GM19238 (cell line): Measurements from ENCODE around the gene PRDX3.

Experiments
- DNase-seq: peaks from one replicate; pipeline ENCODE4 v3.0.0; 2011; ENCODE audit warnings: low spot score; ENCODE audit not compliant: insufficient read length

Gene PRDX3

DNA sequence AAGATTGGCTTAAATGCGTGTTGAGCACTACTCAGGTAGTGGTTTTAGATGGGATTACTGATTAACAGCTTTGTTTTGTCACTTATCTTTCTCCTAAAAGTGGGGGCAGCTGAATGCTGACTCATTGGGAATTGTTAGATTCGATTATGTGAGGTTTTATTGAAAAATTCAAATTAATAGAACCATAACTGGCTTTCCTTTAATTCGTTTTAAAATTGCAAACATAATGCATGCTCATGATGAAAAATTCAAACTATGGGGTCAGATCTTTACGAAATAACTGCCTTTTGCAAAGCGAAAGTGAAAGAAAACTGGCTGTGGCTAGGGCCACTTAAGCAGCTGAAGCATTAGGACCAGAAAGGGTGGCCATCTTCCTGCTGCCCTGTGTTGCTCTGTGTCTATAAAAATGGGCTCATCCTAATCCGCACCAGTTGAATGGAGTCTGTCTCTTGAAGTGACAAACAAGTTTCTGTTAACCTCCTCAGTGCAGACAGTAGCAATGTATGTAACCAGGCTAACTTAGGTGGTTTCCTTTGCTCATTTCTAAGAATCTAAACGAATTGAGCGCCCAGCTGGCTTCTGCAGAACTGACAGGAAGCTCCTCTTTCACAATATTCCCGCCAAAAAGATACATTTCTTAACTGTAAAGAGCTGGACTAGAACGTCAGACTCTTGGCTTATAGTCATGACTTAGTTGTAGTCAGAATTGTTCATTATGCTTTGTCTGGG lies 46.9 kb downstream of the PRDX3 start:
- DNase-seq, result peak; percentile 33

DNA sequence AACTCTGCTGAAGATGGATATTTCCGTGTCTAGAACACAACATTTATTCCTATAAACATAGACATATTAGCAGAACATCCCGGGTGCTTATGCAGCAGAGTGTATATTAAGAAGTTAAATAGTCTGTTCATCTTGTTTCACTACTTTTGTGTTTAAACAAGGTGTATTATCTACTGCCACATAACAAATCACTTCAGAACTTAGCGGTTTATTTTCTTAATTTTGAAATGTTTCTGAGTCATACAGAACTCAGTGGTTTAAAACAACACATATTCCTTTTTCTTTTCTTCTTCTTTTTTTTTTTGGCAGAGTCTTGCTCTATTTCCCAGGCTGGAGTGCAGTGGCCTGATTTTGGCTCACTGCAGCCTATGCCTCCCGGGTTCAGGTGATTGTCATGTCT lies 48.9 kb downstream of the PRDX3 start:
- DNase-seq, result no peak

DNA sequence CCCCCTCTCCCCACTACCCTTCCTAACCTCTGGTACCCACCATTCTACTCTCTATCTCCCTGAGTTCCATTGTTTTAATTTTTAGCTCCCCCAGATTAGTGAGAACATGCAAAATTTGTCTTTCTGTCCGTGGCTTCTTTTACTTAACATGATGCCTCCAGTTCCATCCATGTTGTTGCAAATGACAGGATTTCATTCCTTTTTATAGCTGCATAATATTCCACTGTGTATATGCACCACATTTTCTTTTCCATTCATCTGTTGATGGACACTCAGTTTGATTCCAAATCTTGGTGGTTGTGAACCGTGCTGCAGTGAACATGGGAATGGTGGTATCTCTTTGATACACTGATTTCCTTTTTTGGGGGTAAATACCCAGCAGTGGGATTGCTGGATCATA lies 52.7 kb downstream of the PRDX3 start:
- DNase-seq, result no peak

DNA sequence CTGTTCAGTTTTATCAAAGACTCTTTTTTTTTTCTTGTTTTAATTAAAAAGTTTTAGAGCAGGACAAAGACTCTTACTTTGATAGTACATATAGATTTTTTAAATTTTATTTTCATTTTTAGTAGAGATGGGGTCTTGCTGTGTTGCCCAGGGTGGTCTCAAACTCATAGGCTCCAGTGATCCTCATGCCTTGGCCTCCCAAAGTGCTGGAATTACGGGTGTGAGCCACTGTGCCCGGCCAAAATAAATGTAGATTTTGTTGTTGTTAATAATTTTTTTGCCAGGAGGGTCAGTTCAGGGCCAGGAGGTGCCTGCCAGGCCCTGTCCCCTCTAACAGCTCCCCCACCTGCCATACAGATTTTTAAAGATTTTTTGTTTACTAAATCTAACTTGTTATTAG lies 57.7 kb downstream of the PRDX3 start:
- DNase-seq, result no peak

DNA sequence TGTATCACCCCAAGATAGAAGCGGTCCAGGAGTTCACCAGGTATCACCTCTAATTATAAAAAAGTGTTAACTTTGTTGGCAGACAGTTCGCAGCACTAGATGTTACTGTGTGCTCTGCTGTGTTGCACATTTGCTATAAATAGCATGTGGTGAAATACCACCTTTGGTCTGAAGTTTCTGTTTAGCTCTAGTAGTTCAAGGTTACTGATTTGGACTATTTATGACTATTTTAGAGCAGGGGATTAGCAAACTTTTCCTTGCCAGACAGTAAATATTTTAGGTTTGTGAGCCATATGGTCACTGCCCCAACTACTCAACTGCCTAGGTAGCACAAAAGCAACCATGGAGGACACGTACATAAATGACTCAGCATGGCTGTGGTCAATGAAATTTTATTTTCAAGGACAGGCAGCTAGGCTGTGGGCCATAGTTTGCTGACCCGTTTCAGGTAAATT lies 58.2 kb downstream of the PRDX3 start:
- DNase-seq, result peak; percentile 16

DNA sequence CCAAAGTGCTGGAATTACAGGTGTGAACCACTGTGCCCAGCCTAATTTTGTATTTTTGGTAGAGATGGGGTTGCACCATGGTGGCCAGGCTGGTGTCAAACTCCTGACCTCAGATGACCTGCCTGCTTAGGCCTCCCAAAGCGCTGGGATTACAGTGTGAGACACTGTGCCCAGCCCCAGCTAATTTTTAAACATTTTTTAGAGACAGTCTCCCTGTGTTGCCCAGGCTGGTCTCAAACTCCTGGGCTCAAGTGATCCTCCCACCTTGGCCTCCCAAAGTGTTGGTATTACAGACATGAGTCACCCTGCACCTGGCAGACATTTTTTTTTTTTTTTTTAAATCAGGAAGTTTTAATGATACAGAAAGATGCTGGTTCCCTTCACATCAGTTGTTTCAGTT lies 59.2 kb downstream of the PRDX3 start:
- no peak for DNase-seq

DNA sequence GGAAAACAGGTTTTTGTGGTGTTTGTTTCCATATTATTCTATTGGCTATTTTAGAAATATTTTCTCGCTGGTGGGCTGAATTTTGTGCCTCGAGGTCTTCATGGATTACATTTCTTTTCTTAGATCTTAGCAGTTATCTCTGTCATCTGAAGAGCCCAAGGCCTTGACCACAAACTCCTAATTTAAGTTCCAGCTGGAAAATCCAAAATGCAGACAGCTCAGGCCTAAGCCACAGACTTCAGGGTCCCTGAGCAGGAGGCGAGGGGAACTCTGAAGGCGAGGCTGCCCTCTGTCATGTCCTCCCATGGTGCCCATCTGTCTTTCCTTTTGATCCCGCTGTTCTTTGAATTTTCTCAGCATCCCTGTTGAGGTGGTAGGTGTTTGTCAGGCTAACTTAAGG lies 60.4 kb downstream of the PRDX3 start:
- DNase-seq, result no peak
